HepG2 (cell line): ENCODE results near the gene ACSL5. TPM values are rescaled to one million over a fixed set of nuclear protein-coding genes. Genes with fewer than 3 reads are reported as not detected.

Experiments used
- CREM ChIP-seq, 2 experiments: sonication (generic) in 1 of 2; formaldehyde crosslinking in 1 of 2; IDR thresholded peaks; 2 replicates each; pipeline versions ENCODE4 v1.4.0 to v1.6.1; 2016 to 2020; ENCODE audit warnings: antibody characterized with exemption in 1 of 2, mild to moderate bottlenecking in 1 of 2, missing genetic modification reagents in 1 of 2
- ELF3 ChIP-seq: IDR thresholded peaks from 2 replicates; pipeline ENCODE4 v1.6.1; 2016; ENCODE audit warnings: missing genetic modification reagents, missing compliant biosample characterization
- GABPA ChIP-seq, 2 experiments: IDR thresholded peaks; 2 replicates each; pipeline ENCODE4 v1.6.1; 2011 to 2016; ENCODE audit warnings: low read depth in 2 of 2, low read length in 1 of 2, missing biosample characterization in 1 of 2, missing genetic modification characterization in 1 of 2
- HMG20A ChIP-seq: IDR thresholded peaks from 2 replicates; pipeline ENCODE4 v1.6.1; 2016; ENCODE audit warnings: borderline replicate concordance
- MED1 ChIP-seq: sonication (generic); formaldehyde crosslinking; IDR thresholded peaks from 2 replicates; pipeline ENCODE4 v1.4.0; 2020; ENCODE audit warnings: missing genetic modification reagents
- MEIS2 ChIP-seq: sonication (generic); formaldehyde crosslinking; IDR thresholded peaks from 2 replicates; pipeline ENCODE4 v1.9.0; 2021; ENCODE audit warnings: mild to moderate bottlenecking, missing genetic modification reagents
- RBFOX2 ChIP-seq: fragments of 200-400 bp; formaldehyde crosslinking; IDR thresholded peaks from 2 replicates; pipeline ENCODE4 v1.6.1; 2017; ENCODE audit warnings: low read depth, mild to moderate bottlenecking, low read length
- RNF219 ChIP-seq: sonication (generic); formaldehyde crosslinking; IDR thresholded peaks from 2 replicates; pipeline ENCODE4 v1.5.0; 2020; ENCODE audit warnings: mild to moderate bottlenecking, missing genetic modification reagents
- RXRB ChIP-seq: IDR thresholded peaks from 2 replicates; pipeline ENCODE4 v1.6.1; 2016; ENCODE audit warnings: borderline replicate concordance, missing genetic modification reagents, missing compliant biosample characterization
- SOX13 ChIP-seq, 3 experiments: fragments of 450-650 bp in 1 of 3; sonication (generic) in 1 of 3; formaldehyde crosslinking in 1 of 3; IDR thresholded peaks in 2 of 3; conservative IDR thresholded peaks in 1 of 3; 2 replicates each; pipeline versions ENCODE4 v1.5.0 to v1.6.1; 2016 to 2020; ENCODE audit warnings: antibody characterized with exemption in 1 of 3, mild to moderate bottlenecking in 1 of 3, missing compliant biosample characterization in 1 of 3, missing genetic modification reagents in 1 of 3, moderate library complexity in 1 of 3
- TBX2 ChIP-seq: sonication (generic); formaldehyde crosslinking; IDR thresholded peaks from 2 replicates; pipeline ENCODE4 v1.5.0; 2020; ENCODE audit warnings: missing genetic modification reagents, mild to moderate bottlenecking, borderline replicate concordance
- TFE3 ChIP-seq: IDR thresholded peaks from 2 replicates; pipeline ENCODE4 v1.6.1; 2016
- ZBTB26 ChIP-seq: IDR thresholded peaks from 2 replicates; pipeline ENCODE4 v1.6.1; 2016; ENCODE audit warnings: missing compliant biosample characterization, missing genetic modification reagents, borderline replicate concordance
- ZFAT ChIP-seq: sonication (generic); formaldehyde crosslinking; conservative IDR thresholded peaks from 2 replicates; pipeline ENCODE4 v1.8.1; 2023; ENCODE audit warnings: missing genetic modification reagents, inconsistent platforms
- ZHX2 ChIP-seq, 2 experiments: sonication (generic) in 1 of 2; formaldehyde crosslinking in 1 of 2; IDR thresholded peaks; 2 replicates each; pipeline versions ENCODE4 v1.6.1 to v1.9.0; 2014 to 2022; ENCODE audit warnings: antibody characterized with exemption in 1 of 2, borderline replicate concordance in 1 of 2, inconsistent platforms in 1 of 2, low read depth in 1 of 2, missing genetic modification reagents in 1 of 2
- polyA plus RNA-seq, 8 experiments: library from polyadenylated mRNA; depleted of rRNA in 3 of 8; stranded (reverse) in 7 of 8; unstranded in 1 of 8; fragments of >200 nt; fragmentation: Illumina TruSeq in 4 of 8; extraction: Trizol in 4 of 8; gene quantifications; 2 replicates each; pipeline versions ENCODE4 v1.2.1 to v1.2.3, GENCODE V29; 2011 to 2016; ENCODE audit warnings: low read depth in 4 of 8, missing spikeins in 1 of 8, mixed read lengths in 1 of 8; ENCODE audit not compliant: insufficient read depth in 1 of 8
- total RNA-seq, 5 experiments: library from RNA; depleted of rRNA; stranded (reverse); fragments of >200 nt; fragmentation: Illumina TruSeq; extraction: Trizol; gene quantifications; 2 replicates each; pipeline ENCODE4 v1.2.3, GENCODE V29; 2016; ENCODE audit warnings: low read depth in 1 of 5

ACSL5 gene
- total and polyA plus RNA-seq, 2 of the 13 experiments (the other 11 are each of a cell fraction or from before 2014, with no cell fraction given), result 56.4 to 82.5 TPM

- TF ChIP-seq ZFAT (no peak), TBX2 (CRISPR knock-in tag) (peak; percentile 80), MEIS2 (CRISPR knock-in tag) (0 out of 2 replicates have a peak, but pooled peaks have one; percentile 21), SOX13 (IDR thresholded peaks at IDR 0.05) (no peak), SOX13 (CRISPR knock-in tag; conservative IDR thresholded peaks at IDR 0.05 in 1 of 2, IDR thresholded peaks at IDR 0.05 in 1 of 2) (peak in 1 of 2 experiments; percentile 57; a peak in 1 of 4 replicates), ZHX2 (IDR thresholded peaks at IDR 0.05; ENCODE audit: low read depth) (peak; percentile 28; the same call in 1 of the 2 replicates), ZHX2 (CRISPR knock-in tag; IDR thresholded peaks at IDR 0.05; ENCODE audit: borderline replicate concordance) (no peak), RBFOX2 (0 out of 2 replicates have a peak, but pooled peaks have one; percentile 1), RNF219 (CRISPR knock-in tag) (no peak), ZBTB26 (no peak), RXRB (peak; percentile 4; the same call in 1 of the 2 replicates), CREM (IDR thresholded peaks at IDR 0.05) (peak; percentile 47; the same call in 1 of the 2 replicates), CREM (CRISPR knock-in tag; IDR thresholded peaks at IDR 0.05) (no peak), MED1 (CRISPR knock-in tag) (peak; percentile 84), HMG20A (CRISPR knock-in tag) (peak; percentile 37; the same call in 1 of the 2 replicates), ELF3 (CRISPR knock-in tag) (peak; percentile 84), TFE3 (CRISPR knock-in tag) (peak; percentile 19; the same call in 1 of the 2 replicates), GABPA (IDR thresholded peaks at IDR 0.05; ENCODE audit: low read depth, low read length) (no peak), GABPA (CRISPR knock-in tag; IDR thresholded peaks at IDR 0.05; ENCODE audit: low read depth) (peak; percentile 39; the same call in 1 of the 2 replicates)
These were observed 15.4 kb downstream of the ACSL5 start (continued) for GRCh38 chr10:112389271-112389822.
